ENCODE measurements around the gene CACNA2D2. TPM values are rescaled to one million over a fixed set of nuclear protein-coding genes. Genes with fewer than 3 reads are reported as not detected.
A peak's percentile ranks its signal among the peaks of the same experiment; 100 is the strongest.

The CACNA2D2 gene
- total and polyA plus RNA-seq, 2 of the 13 experiments (the other 11 are each of a cell fraction or from before 2014, with no cell fraction given) = not detected

- Histone ChIP-seq H3K9me3 (ENCODE audit: low read length) (no peaks in the 10 kb centered on the region), H3K27ac (ENCODE audit: extremely low read length, insufficient read depth, low read length) (no peak overlapping the region), H3K79me2 (ENCODE audit: insufficient read depth, low read length) (no peaks in the 10 kb centered on the region), H3K4me3 (replicated peaks in 1 of 3; ENCODE audit: insufficient read depth in 1 of 3, low read depth in 2 of 3, low read length in 3 of 3) (no peak overlapping the region), H2AFZ (ENCODE audit: low read length) (no peak overlapping the region), H3K9ac (ENCODE audit: insufficient read depth, low read depth, low read length) (no peak overlapping the region), H3K4me1 (ENCODE audit: insufficient read depth, low read length) (peaks cover 16% of the 10 kb centered on the region), H3K4me2 (ENCODE audit: low read depth, low read length) (no peak overlapping the region), H3K27me3 (ENCODE audit: control insufficient read depth in 1 of 2, insufficient read depth in 2 of 2, low read length in 2 of 2) (peaks cover 8 to 23% of the 10 kb centered on the region in 2 experiments; a peak in 4 of 5 replicates), H4K20me1 (ENCODE audit: insufficient read depth, low read length) (no peaks in the 10 kb centered on the region), H3K36me3 (replicated peaks in 1 of 2; ENCODE audit: control insufficient read depth in 1 of 2, insufficient read depth in 2 of 2, low read length in 2 of 2) (no peaks in the 10 kb centered on the region)
- POLR2A ChIA-PET = no interaction called here
- BruUV-seq (replicated peaks) = no TSS peak
- TF ChIP-seq ZNF547 (CRISPR knock-in tag; IDR thresholded peaks at IDR 0.05) = no peak
- TF ChIP-seq ZNF441 (CRISPR knock-in tag; IDR thresholded peaks at IDR 0.05; ENCODE audit: borderline replicate concordance) = no peak
- no peak for TF ChIP-seq DR1 (CRISPR knock-in tag; IDR thresholded peaks at IDR 0.05)
- WGBS (ENCODE audit: low lambda C conversion rate) = 0% methylated on average over 2 of the region's 6 CpGs
- no peak for DNase-seq (ENCODE audit: low spot score)
- in situ Hi-C loops (cut with HindIII; ENCODE audit: extremely low pct_ligation_motif_present, low pct_unique_long_range_greater_than_20kb) = no loop called here
- no peak for FAIRE-seq
- CTCF ChIA-PET (ENCODE audit: low intra/inter-chr PET ratio, low total read pairs) = no interaction called here
- ATAC-seq = no peak
- intact Hi-C loops (cut with micrococcal nuclease; ENCODE audit: unreplicated experiment) = no loop called here
Observed at GRCh38 chr3:50378024-50378423, 125.4 kb downstream of the CACNA2D2 start.

GRCh38 chr3:50375258-50375931, 128.0 kb downstream of the CACNA2D2 start:
- FAIRE-seq = no peak
- CTCF ChIA-PET (ENCODE audit: low intra/inter-chr PET ratio, low total read pairs) = no interaction called here

More at GRCh38 chr3:50375258-50375931, 128.0 kb downstream of the CACNA2D2 start:
- H3K27ac ChIP-seq (ENCODE audit: extremely low read length, insufficient read depth, low read length) = no peak overlapping the region
- WGBS (ENCODE audit: low lambda C conversion rate) = 15% methylated on average over 4 of the region's 7 CpGs
- no peak for DNase-seq (ENCODE audit: low spot score)
- in situ Hi-C loops (cut with HindIII; ENCODE audit: extremely low pct_ligation_motif_present, low pct_unique_long_range_greater_than_20kb) (no loop called here), intact Hi-C loops (cut with micrococcal nuclease; ENCODE audit: unreplicated experiment) (no loop called here)
- no peaks in the 10 kb centered on the region for H3K79me2 ChIP-seq (ENCODE audit: insufficient read depth, low read length)
- no peaks in the 10 kb centered on the region for H3K36me3 ChIP-seq (replicated peaks in 1 of 2; ENCODE audit: control insufficient read depth in 1 of 2, insufficient read depth in 2 of 2, low read length in 2 of 2)
- peak; percentile 30 for ATAC-seq
- no peaks in the 10 kb centered on the region for H4K20me1 ChIP-seq (ENCODE audit: insufficient read depth, low read length)
- TF ChIP-seq ZNF468 (CRISPR knock-in tag; IDR thresholded peaks at IDR 0.05) = no peak
- TF ChIP-seq MXD4 (CRISPR knock-in tag; IDR thresholded peaks at IDR 0.05) = no peak
- TF ChIP-seq CTCF (CRISPR knock-in tag; IDR thresholded peaks at IDR 0.05) = peak; percentile 46; the same call in 1 of the 2 replicates
- H3K27me3 ChIP-seq (ENCODE audit: control insufficient read depth in 1 of 2, insufficient read depth in 2 of 2, low read length in 2 of 2) = peaks cover 8 to 33% of the 10 kb centered on the region in 2 experiments; a peak in 4 of 5 replicates
- BruUV-seq (replicated peaks) = no TSS peak
- H3K9ac ChIP-seq (ENCODE audit: insufficient read depth, low read depth, low read length) = no peak overlapping the region
- H2AFZ ChIP-seq (ENCODE audit: low read length) = no peak overlapping the region
- POLR2A ChIA-PET = no interaction called here
- H3K4me3 ChIP-seq (replicated peaks in 1 of 3; ENCODE audit: insufficient read depth in 1 of 3, low read depth in 2 of 3, low read length in 3 of 3) = no peak overlapping the region
- no peak overlapping the region for H3K4me2 ChIP-seq (ENCODE audit: low read depth, low read length)
- peaks cover 15% of the 10 kb centered on the region for H3K4me1 ChIP-seq (ENCODE audit: insufficient read depth, low read length)
- no peaks in the 10 kb centered on the region for H3K9me3 ChIP-seq (ENCODE audit: low read length)

Data from HepG2 (cell line).